WTC11 (cell line): Measurements from ENCODE around the gene LAMA4. TPM values are rescaled to one million over a fixed set of nuclear protein-coding genes. Genes with fewer than 3 reads are reported as not detected.

Experiments
- ATAC-seq: fragments of 200-7000 bp; cut with Tn5 transposase; 2 replicates; pipeline ENCODE4 v1.10.0; 2021; ENCODE audit warnings: mild to moderate bottlenecking, moderate library complexity
- CTCF ChIA-PET: fragments of 300-600 bp; sonication (Branson Sonifier 250); formaldehyde crosslinking; loops from one replicate; lab custom pipeline; 2021; ENCODE audit warnings: antibody characterized with exemption; lab: Charles Lee
- POLR2A ChIA-PET: fragments of 350-600 bp; sonication (Branson Sonifier 250); formaldehyde crosslinking; loops from one replicate; lab custom pipeline; 2021; ENCODE audit warnings: antibody characterized with exemption; lab: Charles Lee
- DNase-seq: peaks from one replicate; pipeline ENCODE4 v3.0.0; 2021; ENCODE audit warnings: low spot score
- H3K27ac Mint-ChIP-seq: 2 replicates; pipeline ENCODE4 v1.8.0; 2021; ENCODE audit warnings: mixed read lengths
- H3K27me3 Mint-ChIP-seq: 2 replicates; pipeline ENCODE4 v1.8.0; 2021; ENCODE audit warnings: low read depth, mild to moderate bottlenecking, moderate library complexity, mixed read lengths
- H3K36me3 Mint-ChIP-seq: 2 replicates; pipeline ENCODE4 v1.8.0; 2021; ENCODE audit warnings: mixed read lengths
- H3K4me1 Mint-ChIP-seq: 2 replicates; pipeline ENCODE4 v1.8.0; 2022; ENCODE audit warnings: mixed read lengths
- H3K4me3 Mint-ChIP-seq: 2 replicates; pipeline ENCODE4 v1.8.0; 2021; ENCODE audit warnings: mild to moderate bottlenecking, moderate library complexity, mixed read lengths
- H3K9me3 Mint-ChIP-seq: 2 replicates; pipeline ENCODE4 v1.8.0; 2021; ENCODE audit warnings: mixed read lengths
- CREB1 ChIP-seq: sonication (generic); formaldehyde crosslinking; IDR thresholded peaks from 2 replicates; pipeline ENCODE4 v1.8.0; 2023; ENCODE audit warnings: mild to moderate bottlenecking, missing genetic modification reagents
- EMX1 ChIP-seq: fragments of 250-450 bp; sonication (Bioruptor Pico); IDR thresholded peaks from 2 replicates; pipeline ENCODE4 v1.8.0; 2021; ENCODE audit warnings: mild to moderate bottlenecking
- ESRRA ChIP-seq: sonication (generic); formaldehyde crosslinking; IDR thresholded peaks from 2 replicates; pipeline ENCODE4 v1.8.1; 2022; ENCODE audit warnings: mild to moderate bottlenecking, missing genetic modification reagents, borderline replicate concordance
- FOXP1 ChIP-seq: sonication (generic); formaldehyde crosslinking; IDR thresholded peaks from 2 replicates; pipeline ENCODE4 v1.8.0; 2022; ENCODE audit warnings: missing genetic modification reagents, mild to moderate bottlenecking, moderate library complexity, borderline replicate concordance
- GABPB1 ChIP-seq: sonication (generic); formaldehyde crosslinking; IDR thresholded peaks from 2 replicates; pipeline ENCODE4 v1.8.1; 2023; ENCODE audit warnings: mild to moderate bottlenecking, missing genetic modification reagents
- JUN ChIP-seq: sonication (generic); formaldehyde crosslinking; IDR thresholded peaks from 2 replicates; pipeline ENCODE4 v1.8.0; 2023; ENCODE audit warnings: mild to moderate bottlenecking, missing genetic modification reagents
- KAT7 ChIP-seq: sonication (generic); formaldehyde crosslinking; IDR thresholded peaks from 2 replicates; pipeline ENCODE4 v1.8.1; 2023; ENCODE audit warnings: missing genetic modification reagents, mild to moderate bottlenecking, borderline replicate concordance
- NFYB ChIP-seq: sonication (generic); formaldehyde crosslinking; conservative IDR thresholded peaks from 2 replicates; pipeline ENCODE4 v1.8.0; 2022; ENCODE audit warnings: low read depth, missing genetic modification reagents
- RORB ChIP-seq: fragments of 250-450 bp; sonication (Bioruptor Pico); IDR thresholded peaks from 2 replicates; pipeline ENCODE4 v1.9.0; 2021; ENCODE audit warnings: mild to moderate bottlenecking
- ZNF121 ChIP-seq: sonication (generic); formaldehyde crosslinking; IDR thresholded peaks from 2 replicates; pipeline ENCODE4 v1.8.0; 2023; ENCODE audit warnings: missing genetic modification reagents
- ZNF317 ChIP-seq: sonication (generic); formaldehyde crosslinking; IDR thresholded peaks from 2 replicates; pipeline ENCODE4 v1.8.1; 2023; ENCODE audit warnings: low read depth, mild to moderate bottlenecking, moderate library complexity, missing genetic modification reagents, borderline replicate concordance
- ZNF423 ChIP-seq: fragments of 250-450 bp; sonication (Bioruptor Pico); IDR thresholded peaks from 2 replicates; pipeline ENCODE4 v2.1.2; 2022; ENCODE audit warnings: mild to moderate bottlenecking, moderate library complexity
- ZNF671 ChIP-seq: fragments of 250-450 bp; sonication (Bioruptor Pico); IDR thresholded peaks from 2 replicates; pipeline ENCODE4 v1.8.0; 2021; ENCODE audit warnings: mild to moderate bottlenecking
- total RNA-seq: library from RNA; stranded (reverse); gene quantifications from 3 replicates; pipeline ENCODE4 v1.2.3, GENCODE V29; 2021
- TF ChIP-seq, protein P1 (sequence below): sonication (generic); formaldehyde crosslinking; IDR thresholded peaks from 2 replicates; pipeline ENCODE4 v1.8.1; 2023; ENCODE audit warnings: mild to moderate bottlenecking, moderate library complexity, missing genetic modification reagents
- TF ChIP-seq, protein P2 (sequence below): sonication (generic); formaldehyde crosslinking; IDR thresholded peaks from 2 replicates; pipeline ENCODE4 v1.8.0; 2022; ENCODE audit warnings: mild to moderate bottlenecking, missing genetic modification reagents
- TF ChIP-seq, protein P3 (sequence below): sonication (generic); formaldehyde crosslinking; IDR thresholded peaks from 2 replicates; pipeline ENCODE4 v1.8.1; 2023; ENCODE audit warnings: mild to moderate bottlenecking, missing genetic modification reagents
- TF ChIP-seq, protein P4 (sequence below): sonication (generic); formaldehyde crosslinking; IDR thresholded peaks from 2 replicates; pipeline ENCODE4 v1.8.0; 2023; ENCODE audit warnings: missing genetic modification reagents
- TF ChIP-seq, protein P5 (sequence below): fragments of 250-450 bp; sonication (Bioruptor Pico); IDR thresholded peaks from 2 replicates; pipeline ENCODE4 v2.1.2; 2022; ENCODE audit warnings: mild to moderate bottlenecking, moderate library complexity
- TF ChIP-seq, protein P6 (sequence below): sonication (generic); formaldehyde crosslinking; IDR thresholded peaks from 2 replicates; pipeline ENCODE4 v1.8.0; 2022; ENCODE audit warnings: mild to moderate bottlenecking, missing genetic modification reagents

Gene LAMA4
- total RNA-seq, 1 experiment from 2014 or later, result 1.6 TPM

DNA sequence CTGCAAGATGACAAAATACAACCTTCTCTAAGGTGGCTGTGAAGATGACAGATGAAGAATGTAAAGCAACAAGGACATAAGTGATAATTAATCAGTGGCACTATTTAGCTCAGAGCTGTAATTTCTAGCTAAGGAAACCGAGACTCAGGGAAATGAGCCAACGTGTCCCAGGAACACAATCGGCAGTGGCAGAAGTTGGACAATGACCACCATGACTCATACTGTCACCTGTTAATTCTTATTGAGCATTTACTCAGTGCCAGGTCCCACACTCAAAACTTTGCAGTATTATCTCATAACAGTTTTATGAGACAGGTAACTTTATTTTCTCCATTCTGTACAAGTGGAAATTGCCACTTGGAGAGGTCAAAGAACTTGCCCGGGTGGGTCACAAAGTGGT lies 55.8 kb downstream of the LAMA4 start (continued):
- TF ChIP-seq, protein P1, sequence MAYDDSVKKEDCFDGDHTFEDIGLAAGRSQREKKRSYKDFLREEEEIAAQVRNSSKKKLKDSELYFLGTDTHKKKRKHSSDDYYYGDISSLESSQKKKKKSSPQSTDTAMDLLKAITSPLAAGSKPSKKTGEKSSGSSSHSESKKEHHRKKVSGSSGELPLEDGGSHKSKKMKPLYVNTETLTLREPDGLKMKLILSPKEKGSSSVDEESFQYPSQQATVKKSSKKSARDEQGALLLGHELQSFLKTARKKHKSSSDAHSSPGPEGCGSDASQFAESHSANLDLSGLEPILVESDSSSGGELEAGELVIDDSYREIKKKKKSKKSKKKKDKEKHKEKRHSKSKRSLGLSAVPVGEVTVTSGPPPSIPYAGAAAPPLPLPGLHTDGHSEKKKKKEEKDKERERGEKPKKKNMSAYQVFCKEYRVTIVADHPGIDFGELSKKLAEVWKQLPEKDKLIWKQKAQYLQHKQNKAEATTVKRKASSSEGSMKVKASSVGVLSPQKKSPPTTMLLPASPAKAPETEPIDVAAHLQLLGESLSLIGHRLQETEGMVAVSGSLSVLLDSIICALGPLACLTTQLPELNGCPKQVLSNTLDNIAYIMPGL (CRISPR knock-in tag), result no peak
- no peak for TF ChIP-seq EMX1
- TF ChIP-seq, protein P2, sequence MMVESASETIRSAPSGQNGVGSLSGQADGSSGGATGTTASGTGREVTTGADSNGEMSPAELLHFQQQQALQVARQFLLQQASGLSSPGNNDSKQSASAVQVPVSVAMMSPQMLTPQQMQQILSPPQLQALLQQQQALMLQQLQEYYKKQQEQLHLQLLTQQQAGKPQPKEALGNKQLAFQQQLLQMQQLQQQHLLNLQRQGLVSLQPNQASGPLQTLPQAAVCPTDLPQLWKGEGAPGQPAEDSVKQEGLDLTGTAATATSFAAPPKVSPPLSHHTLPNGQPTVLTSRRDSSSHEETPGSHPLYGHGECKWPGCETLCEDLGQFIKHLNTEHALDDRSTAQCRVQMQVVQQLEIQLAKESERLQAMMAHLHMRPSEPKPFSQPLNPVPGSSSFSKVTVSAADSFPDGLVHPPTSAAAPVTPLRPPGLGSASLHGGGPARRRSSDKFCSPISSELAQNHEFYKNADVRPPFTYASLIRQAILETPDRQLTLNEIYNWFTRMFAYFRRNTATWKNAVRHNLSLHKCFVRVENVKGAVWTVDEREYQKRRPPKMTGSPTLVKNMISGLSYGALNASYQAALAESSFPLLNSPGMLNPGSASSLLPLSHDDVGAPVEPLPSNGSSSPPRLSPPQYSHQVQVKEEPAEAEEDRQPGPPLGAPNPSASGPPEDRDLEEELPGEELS (CRISPR knock-in tag), result no peak
- no peak for TF ChIP-seq CREB1 (CRISPR knock-in tag)

DNA sequence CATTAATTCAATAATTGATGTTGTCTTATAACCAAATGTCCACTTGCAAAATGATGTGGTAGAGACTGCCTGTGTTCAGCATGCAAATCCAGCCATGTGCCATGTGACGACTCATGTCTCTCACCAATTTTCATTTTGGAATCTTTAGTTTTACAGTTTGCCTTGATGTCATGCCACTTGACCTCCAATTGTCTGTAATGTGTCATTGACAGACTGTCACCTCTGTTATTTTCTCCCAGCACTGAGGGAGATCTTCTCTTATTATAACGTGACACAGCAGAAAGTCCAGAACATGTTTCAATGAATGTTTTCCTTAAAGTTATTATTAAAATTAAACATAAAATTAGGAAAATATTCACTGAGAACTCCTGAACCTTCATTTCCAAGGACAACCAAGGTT lies 56.7 kb downstream of the LAMA4 start:
- CTCF ChIA-PET, result no interaction called here

More for the DNA sequence above, 56.7 kb downstream of the LAMA4 start:
- H3K4me3 Mint-ChIP-seq, result no peak overlapping the region
- H3K36me3 Mint-ChIP-seq, result peaks cover 7% of the 10 kb centered on the region
- H3K27ac Mint-ChIP-seq, result no peak overlapping the region
- H3K27me3 Mint-ChIP-seq, result peaks cover 56% of the 10 kb centered on the region
- no peak for TF ChIP-seq GABPB1 (CRISPR knock-in tag)
- TF ChIP-seq NFYB (CRISPR knock-in tag), result no peak
- TF ChIP-seq KAT7 (CRISPR knock-in tag), result no peak
- no peak for TF ChIP-seq RORB
- TF ChIP-seq FOXP1, result no peak
- no peak for TF ChIP-seq ZNF317
- TF ChIP-seq, protein P3, sequence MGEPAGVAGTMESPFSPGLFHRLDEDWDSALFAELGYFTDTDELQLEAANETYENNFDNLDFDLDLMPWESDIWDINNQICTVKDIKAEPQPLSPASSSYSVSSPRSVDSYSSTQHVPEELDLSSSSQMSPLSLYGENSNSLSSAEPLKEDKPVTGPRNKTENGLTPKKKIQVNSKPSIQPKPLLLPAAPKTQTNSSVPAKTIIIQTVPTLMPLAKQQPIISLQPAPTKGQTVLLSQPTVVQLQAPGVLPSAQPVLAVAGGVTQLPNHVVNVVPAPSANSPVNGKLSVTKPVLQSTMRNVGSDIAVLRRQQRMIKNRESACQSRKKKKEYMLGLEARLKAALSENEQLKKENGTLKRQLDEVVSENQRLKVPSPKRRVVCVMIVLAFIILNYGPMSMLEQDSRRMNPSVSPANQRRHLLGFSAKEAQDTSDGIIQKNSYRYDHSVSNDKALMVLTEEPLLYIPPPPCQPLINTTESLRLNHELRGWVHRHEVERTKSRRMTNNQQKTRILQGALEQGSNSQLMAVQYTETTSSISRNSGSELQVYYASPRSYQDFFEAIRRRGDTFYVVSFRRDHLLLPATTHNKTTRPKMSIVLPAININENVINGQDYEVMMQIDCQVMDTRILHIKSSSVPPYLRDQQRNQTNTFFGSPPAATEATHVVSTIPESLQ, result no peak
- TF ChIP-seq ZNF121, result no peak
- TF ChIP-seq, protein P1 (CRISPR knock-in tag), result no peak
- TF ChIP-seq, protein P4, sequence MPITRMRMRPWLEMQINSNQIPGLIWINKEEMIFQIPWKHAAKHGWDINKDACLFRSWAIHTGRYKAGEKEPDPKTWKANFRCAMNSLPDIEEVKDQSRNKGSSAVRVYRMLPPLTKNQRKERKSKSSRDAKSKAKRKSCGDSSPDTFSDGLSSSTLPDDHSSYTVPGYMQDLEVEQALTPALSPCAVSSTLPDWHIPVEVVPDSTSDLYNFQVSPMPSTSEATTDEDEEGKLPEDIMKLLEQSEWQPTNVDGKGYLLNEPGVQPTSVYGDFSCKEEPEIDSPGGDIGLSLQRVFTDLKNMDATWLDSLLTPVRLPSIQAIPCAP, result no peak
- TF ChIP-seq, protein P5, sequence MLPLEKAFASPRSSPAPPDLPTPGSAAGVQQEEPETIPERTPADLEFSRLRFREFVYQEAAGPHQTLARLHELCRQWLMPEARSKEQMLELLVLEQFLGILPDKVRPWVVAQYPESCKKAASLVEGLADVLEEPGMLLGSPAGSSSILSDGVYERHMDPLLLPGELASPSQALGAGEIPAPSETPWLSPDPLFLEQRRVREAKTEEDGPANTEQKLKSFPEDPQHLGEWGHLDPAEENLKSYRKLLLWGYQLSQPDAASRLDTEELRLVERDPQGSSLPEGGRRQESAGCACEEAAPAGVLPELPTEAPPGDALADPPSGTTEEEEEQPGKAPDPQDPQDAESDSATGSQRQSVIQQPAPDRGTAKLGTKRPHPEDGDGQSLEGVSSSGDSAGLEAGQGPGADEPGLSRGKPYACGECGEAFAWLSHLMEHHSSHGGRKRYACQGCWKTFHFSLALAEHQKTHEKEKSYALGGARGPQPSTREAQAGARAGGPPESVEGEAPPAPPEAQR (CRISPR knock-in tag), result no peak
- TF ChIP-seq, protein P6, sequence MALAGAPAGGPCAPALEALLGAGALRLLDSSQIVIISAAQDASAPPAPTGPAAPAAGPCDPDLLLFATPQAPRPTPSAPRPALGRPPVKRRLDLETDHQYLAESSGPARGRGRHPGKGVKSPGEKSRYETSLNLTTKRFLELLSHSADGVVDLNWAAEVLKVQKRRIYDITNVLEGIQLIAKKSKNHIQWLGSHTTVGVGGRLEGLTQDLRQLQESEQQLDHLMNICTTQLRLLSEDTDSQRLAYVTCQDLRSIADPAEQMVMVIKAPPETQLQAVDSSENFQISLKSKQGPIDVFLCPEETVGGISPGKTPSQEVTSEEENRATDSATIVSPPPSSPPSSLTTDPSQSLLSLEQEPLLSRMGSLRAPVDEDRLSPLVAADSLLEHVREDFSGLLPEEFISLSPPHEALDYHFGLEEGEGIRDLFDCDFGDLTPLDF (CRISPR knock-in tag), result no peak
- TF ChIP-seq ZNF671 (CRISPR knock-in tag), result no peak
- TF ChIP-seq ESRRA (CRISPR knock-in tag), result no peak
- no peak for TF ChIP-seq ZNF423 (CRISPR knock-in tag)
- TF ChIP-seq JUN (CRISPR knock-in tag), result no peak
- ATAC-seq (no peak), DNase-seq (no peak)
- H3K9me3 Mint-ChIP-seq, result peaks cover 5% of the 10 kb centered on the region
- POLR2A ChIA-PET, result no interaction called here
- peaks cover 43% of the 10 kb centered on the region for H3K4me1 Mint-ChIP-seq
